HCT116 (cell line): ENCODE data around the gene LGALS4.

ENCODE experiments used
- CTCF ChIP-seq, 3 experiments: fragments of 200-600 bp in 1 of 3; sonication (generic) in 1 of 3; IDR thresholded peaks in 2 of 3; conservative IDR thresholded peaks in 1 of 3; 2 replicates each; pipeline ENCODE4 v1.5.1; 2012 to 2017; ENCODE audit warnings: low read depth in 2 of 3, low read length in 2 of 3, antibody characterized with exemption in 1 of 3, borderline replicate concordance in 1 of 3, control low read depth in 1 of 3, mild to moderate bottlenecking in 1 of 3, mixed read lengths in 1 of 3, mixed run types in 1 of 3, moderate library complexity in 1 of 3; ENCODE audit not compliant: insufficient read depth in 1 of 3
- EZH2 ChIP-seq: fragments of 200-600 bp; sonication (generic); IDR thresholded peaks from 2 replicates; pipeline ENCODE4 v1.6.1; 2017; ENCODE audit warnings: antibody characterized with exemption, mixed run types
- FOSL1 ChIP-seq: IDR thresholded peaks from 2 replicates; pipeline ENCODE4 v1.6.1; 2012; ENCODE audit warnings: low read depth
- POLR2A ChIP-seq: IDR thresholded peaks from 2 replicates; pipeline ENCODE4 v1.7.0; 2011; ENCODE audit warnings: borderline replicate concordance; ENCODE audit not compliant: insufficient read depth, insufficient read length; ENCODE audit errors: extremely low read depth
- SIN3A ChIP-seq: IDR thresholded peaks from 2 replicates; pipeline ENCODE4 v1.6.1; 2012; ENCODE audit warnings: low read depth
- YY1 ChIP-seq: IDR thresholded peaks from 2 replicates; pipeline ENCODE4 v1.6.1; 2011; ENCODE audit warnings: low read length, low read depth, moderate library complexity, mild to moderate bottlenecking; ENCODE audit not compliant: insufficient replicate concordance; ENCODE audit errors: extremely low read depth
- ZFX ChIP-seq: fragments of 450-650 bp; IDR thresholded peaks from 2 replicates; pipeline ENCODE4 v1.6.1; 2017
- ZNF274 ChIP-seq: fragments of 200-500 bp; sonication (Bioruptor generic); IDR thresholded peaks from 2 replicates; pipeline ENCODE4 v1.6.1; 2014; ENCODE audit warnings: mild to moderate bottlenecking, low read depth, low read length, inconsistent platforms
- TF ChIP-seq, protein P1 (sequence below): IDR thresholded peaks from 2 replicates; pipeline ENCODE4 v1.6.1; 2012; ENCODE audit warnings: low read depth

- TF ChIP-seq POLR2A (no peak), CTCF (IDR thresholded peaks at IDR 0.05 in 2 of 3, conservative IDR thresholded peaks at IDR 0.05 in 1 of 3; ENCODE audit: borderline replicate concordance in 1 of 3, insufficient read depth in 1 of 3, low read depth in 2 of 3, low read length in 2 of 3) (no peak), ZNF274 (no peak), YY1 (no peak), ZFX (no peak), SIN3A (no peak), FOSL1 (no peak), EZH2 (no peak)
- TF ChIP-seq, protein P1, sequence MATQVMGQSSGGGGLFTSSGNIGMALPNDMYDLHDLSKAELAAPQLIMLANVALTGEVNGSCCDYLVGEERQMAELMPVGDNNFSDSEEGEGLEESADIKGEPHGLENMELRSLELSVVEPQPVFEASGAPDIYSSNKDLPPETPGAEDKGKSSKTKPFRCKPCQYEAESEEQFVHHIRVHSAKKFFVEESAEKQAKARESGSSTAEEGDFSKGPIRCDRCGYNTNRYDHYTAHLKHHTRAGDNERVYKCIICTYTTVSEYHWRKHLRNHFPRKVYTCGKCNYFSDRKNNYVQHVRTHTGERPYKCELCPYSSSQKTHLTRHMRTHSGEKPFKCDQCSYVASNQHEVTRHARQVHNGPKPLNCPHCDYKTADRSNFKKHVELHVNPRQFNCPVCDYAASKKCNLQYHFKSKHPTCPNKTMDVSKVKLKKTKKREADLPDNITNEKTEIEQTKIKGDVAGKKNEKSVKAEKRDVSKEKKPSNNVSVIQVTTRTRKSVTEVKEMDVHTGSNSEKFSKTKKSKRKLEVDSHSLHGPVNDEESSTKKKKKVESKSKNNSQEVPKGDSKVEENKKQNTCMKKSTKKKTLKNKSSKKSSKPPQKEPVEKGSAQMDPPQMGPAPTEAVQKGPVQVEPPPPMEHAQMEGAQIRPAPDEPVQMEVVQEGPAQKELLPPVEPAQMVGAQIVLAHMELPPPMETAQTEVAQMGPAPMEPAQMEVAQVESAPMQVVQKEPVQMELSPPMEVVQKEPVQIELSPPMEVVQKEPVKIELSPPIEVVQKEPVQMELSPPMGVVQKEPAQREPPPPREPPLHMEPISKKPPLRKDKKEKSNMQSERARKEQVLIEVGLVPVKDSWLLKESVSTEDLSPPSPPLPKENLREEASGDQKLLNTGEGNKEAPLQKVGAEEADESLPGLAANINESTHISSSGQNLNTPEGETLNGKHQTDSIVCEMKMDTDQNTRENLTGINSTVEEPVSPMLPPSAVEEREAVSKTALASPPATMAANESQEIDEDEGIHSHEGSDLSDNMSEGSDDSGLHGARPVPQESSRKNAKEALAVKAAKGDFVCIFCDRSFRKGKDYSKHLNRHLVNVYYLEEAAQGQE = no peak
Measured at GRCh38 chr19:38792250-38793111, 20.3 kb downstream of the LGALS4 start.
